Vagina (tissue), 2 donors: ENCODE measurements around the gene LDLRAD4. TPM values are rescaled to one million over a fixed set of nuclear protein-coding genes. Genes with fewer than 3 reads are reported as not detected.

ENCODE experiments used
- DNase-seq, 2 donors: peaks; one replicate each; pipeline ENCODE4 v3.0.0-alpha.2; 2017; ENCODE audit errors: extremely low spot score in 2 of 2
- H3K27ac ChIP-seq: fragments of 200-600 bp; sonication (generic); one replicate; pipeline ENCODE4 v1.5.1; 2019
- H3K27me3 ChIP-seq: fragments of 200-600 bp; sonication (generic); one replicate; pipeline ENCODE4 v1.5.1; 2019
- H3K36me3 ChIP-seq, 2 donors: fragments of 200-600 bp; sonication (generic); one replicate each; pipeline ENCODE4 v1.5.1; 2017 to 2019
- H3K4me1 ChIP-seq: fragments of 200-600 bp; sonication (generic); one replicate; pipeline ENCODE4 v1.5.1; 2019
- H3K4me3 ChIP-seq, 2 donors: fragments of 200-600 bp; sonication (generic); 1 replicate in 1 of 2; 2 replicates in 1 of 2; pipeline ENCODE4 v1.5.1; 2016 to 2019
- H3K9me3 ChIP-seq: fragments of 200-600 bp; sonication (generic); one replicate; pipeline ENCODE4 v1.5.1; 2019
- POLR2A ChIP-seq, 2 donors: fragments of 450-650 bp; IDR thresholded peaks; one replicate each; pipeline ENCODE4 v1.6.1; 2017; ENCODE audit warnings: antibody characterized with exemption in 2 of 2, mild to moderate bottlenecking in 2 of 2, moderate library complexity in 2 of 2
- POLR2AphosphoS5 ChIP-seq, 2 donors: sonication (generic); formaldehyde crosslinking; IDR thresholded peaks; one replicate each; pipeline ENCODE4 v1.9.0; 2017; ENCODE audit warnings: antibody characterized with exemption in 2 of 2, mild to moderate bottlenecking in 2 of 2, low read depth in 1 of 2; ENCODE audit not compliant: insufficient read depth in 1 of 2
- intact Hi-C: fragments of 100-400 bp; cut with DNase I; formaldehyde crosslinking; loops from one replicate; pipeline ENCODE4 v1.15.1; 2023
- total RNA-seq: library from RNA; depleted of rRNA; stranded (reverse); fragments of >200 nt; gene quantifications from one replicate; pipeline ENCODE4 v1.2.3, GENCODE V29; 2016
- TF ChIP-seq, protein P1 (sequence below), 3 experiments: fragments of 450-650 bp in 2 of 3; fragments of 200-600 bp in 1 of 3; sonication (generic) in 1 of 3; IDR thresholded peaks; one replicate each; pipeline ENCODE4 v1.5.1; 2017 to 2019; ENCODE audit warnings: antibody characterized with exemption in 3 of 3, mild to moderate bottlenecking in 2 of 3, moderate library complexity in 2 of 3

LDLRAD4 gene
- total RNA-seq, 1 donor from 2014 or later: 24.3 TPM

DNA sequence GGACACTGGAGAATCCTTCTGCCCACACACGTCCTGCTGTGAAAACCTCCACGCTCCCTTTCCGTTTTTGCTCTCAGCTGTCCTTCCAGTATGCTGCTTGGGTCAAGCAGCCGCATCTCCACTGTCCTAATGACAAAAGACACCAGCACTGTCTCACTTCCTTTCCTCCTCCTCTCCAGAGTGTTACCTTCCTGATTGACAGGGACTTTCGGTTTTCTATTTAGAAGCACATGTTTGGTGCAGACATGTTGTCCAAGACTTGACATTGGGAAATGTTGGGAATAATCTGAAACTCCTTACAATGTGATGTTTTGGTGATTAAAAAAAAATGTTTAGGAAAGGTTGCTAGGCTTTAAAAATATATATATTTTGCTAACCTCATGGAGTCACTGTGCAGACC lies 281.2 kb downstream of the LDLRAD4 start:
- no peaks in the 10 kb centered on the region for H3K27me3 ChIP-seq
- no peaks in the 10 kb centered on the region for H3K36me3 ChIP-seq
- TF ChIP-seq POLR2AphosphoS5 (IDR thresholded peaks at IDR 0.05; ENCODE audit: insufficient read depth in 1 of 2, low read depth in 1 of 2) (no peak), POLR2A (IDR thresholded peaks at IDR 0.05) (no peak)
- TF ChIP-seq, protein P1, sequence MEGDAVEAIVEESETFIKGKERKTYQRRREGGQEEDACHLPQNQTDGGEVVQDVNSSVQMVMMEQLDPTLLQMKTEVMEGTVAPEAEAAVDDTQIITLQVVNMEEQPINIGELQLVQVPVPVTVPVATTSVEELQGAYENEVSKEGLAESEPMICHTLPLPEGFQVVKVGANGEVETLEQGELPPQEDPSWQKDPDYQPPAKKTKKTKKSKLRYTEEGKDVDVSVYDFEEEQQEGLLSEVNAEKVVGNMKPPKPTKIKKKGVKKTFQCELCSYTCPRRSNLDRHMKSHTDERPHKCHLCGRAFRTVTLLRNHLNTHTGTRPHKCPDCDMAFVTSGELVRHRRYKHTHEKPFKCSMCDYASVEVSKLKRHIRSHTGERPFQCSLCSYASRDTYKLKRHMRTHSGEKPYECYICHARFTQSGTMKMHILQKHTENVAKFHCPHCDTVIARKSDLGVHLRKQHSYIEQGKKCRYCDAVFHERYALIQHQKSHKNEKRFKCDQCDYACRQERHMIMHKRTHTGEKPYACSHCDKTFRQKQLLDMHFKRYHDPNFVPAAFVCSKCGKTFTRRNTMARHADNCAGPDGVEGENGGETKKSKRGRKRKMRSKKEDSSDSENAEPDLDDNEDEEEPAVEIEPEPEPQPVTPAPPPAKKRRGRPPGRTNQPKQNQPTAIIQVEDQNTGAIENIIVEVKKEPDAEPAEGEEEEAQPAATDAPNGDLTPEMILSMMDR (IDR thresholded peaks at IDR 0.05): no peak
- H3K4me1 ChIP-seq: peaks cover 31% of the 10 kb centered on the region
- no peaks in the 10 kb centered on the region for H3K9me3 ChIP-seq
- no peak overlapping the region for H3K27ac ChIP-seq
- no peak overlapping the region for H3K4me3 ChIP-seq
- no peak for DNase-seq
- intact Hi-C loops: loop anchor here (10.0 kb wide), 1 partner anchor 65 kb away; no protein-coding TSS in a partner anchor

DNA sequence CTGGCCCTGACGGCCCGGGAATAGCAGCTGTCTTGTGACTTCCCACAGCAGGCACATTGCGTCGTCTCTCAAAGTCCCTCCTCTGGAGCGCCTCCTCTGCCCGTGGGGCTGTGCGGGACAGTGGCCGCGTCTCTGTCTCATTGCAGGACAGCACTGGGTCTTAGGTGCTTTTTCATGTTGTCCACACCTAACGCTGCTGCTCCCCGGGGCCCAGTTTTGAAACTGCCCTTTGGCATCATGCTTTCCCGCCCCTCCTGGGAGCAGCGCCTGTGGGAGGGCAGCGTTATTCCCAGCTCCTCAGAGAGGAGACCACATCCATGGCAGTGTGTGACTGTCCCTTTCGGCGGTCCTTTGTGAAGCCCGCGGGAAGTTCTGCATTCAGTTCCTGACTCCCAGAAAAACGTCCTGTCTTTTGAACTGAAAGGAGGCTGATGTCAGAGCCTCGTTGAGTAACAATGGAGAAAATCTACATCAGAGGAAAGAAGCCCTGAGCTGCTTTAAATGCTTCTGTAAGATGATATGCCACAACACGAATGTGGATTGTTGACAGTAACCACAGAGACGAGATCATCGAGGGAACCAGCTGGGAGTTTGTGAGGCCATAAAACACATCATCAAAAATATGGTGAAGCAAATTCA lies 281.8 kb downstream of the LDLRAD4 start:
- no peak for DNase-seq
- Histone ChIP-seq H3K27ac (peak overlapping the region; percentile 38), H3K9me3 (no peaks in the 10 kb centered on the region), H3K4me1 (peaks cover 31% of the 10 kb centered on the region), H3K27me3 (no peaks in the 10 kb centered on the region), H3K4me3 (peak overlapping the region; percentile 1 to 14), H3K36me3 (no peaks in the 10 kb centered on the region)
- intact Hi-C loops: no loop called here
- TF ChIP-seq POLR2AphosphoS5 (IDR thresholded peaks at IDR 0.05; ENCODE audit: insufficient read depth in 1 of 2, low read depth in 1 of 2): peak in 1 of 2 donors; percentile 45
- no peak for TF ChIP-seq POLR2A (IDR thresholded peaks at IDR 0.05)
- TF ChIP-seq, protein P1 (IDR thresholded peaks at IDR 0.05): no peak

DNA sequence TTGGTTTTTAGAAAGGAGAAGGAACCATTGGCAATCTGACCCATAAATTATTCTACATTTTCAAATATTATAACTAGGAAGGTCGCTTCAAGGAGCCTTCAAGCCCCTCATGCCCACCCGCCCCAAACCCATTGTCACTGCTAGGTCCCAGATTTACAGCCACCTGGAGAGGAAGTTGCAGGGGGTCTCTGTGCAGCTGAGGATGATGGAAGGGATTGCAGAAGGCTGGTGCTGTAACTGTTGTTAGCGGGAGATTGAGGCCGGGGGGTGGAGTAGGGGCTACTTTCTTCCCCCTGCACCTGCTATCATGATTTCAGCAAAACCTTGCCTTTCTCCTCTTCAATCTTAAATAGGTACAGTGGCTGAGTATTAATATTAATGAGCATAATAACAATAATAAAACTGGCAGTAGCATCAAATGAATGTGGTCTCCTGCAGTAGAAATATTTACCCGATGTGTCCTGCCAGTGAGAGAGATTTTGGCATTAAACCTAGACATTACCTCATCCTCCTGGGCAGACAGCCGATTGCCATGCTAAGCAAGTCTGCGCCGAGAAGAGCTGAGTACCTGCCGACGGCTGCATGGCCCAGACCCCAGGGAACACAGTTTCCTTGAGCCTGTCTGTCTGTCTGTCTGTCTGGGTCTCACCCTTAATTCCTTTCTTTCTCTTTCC lies 282.4 kb downstream of the LDLRAD4 start:
- no peaks in the 10 kb centered on the region for H3K27me3 ChIP-seq
- intact Hi-C loops: no loop called here
- no peak overlapping the region for H3K27ac ChIP-seq
- no peak for TF ChIP-seq POLR2AphosphoS5 (IDR thresholded peaks at IDR 0.05; ENCODE audit: insufficient read depth in 1 of 2, low read depth in 1 of 2)
- TF ChIP-seq, protein P1 (IDR thresholded peaks at IDR 0.05): no peak
- DNase-seq: no peak
- H3K9me3 ChIP-seq: no peaks in the 10 kb centered on the region
- H3K36me3 ChIP-seq: no peaks in the 10 kb centered on the region
- H3K4me3 ChIP-seq: peak overlapping the region in 1 of 2 donors; percentile 10
- peaks cover 31% of the 10 kb centered on the region for H3K4me1 ChIP-seq

DNA sequence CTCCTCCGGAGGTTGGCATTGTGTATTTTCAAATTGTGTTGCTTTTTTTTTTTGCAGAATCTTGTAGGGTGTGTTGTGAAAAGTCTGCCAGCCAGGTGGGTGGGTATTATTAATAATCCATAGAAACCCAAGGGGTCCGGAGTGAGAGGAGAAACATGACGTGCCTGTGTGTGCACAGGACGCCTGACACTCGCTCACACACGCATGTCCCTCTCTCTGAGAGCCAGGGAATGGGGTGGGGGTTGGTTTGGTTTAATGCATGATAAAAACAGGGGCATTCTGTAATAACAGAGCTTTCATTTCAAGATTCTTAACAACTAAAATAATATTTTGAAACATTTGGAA lies 283.0 kb downstream of the LDLRAD4 start:
- H3K4me3 ChIP-seq: peak overlapping the region in 1 of 2 donors; percentile 10
- no peaks in the 10 kb centered on the region for H3K36me3 ChIP-seq
- no peaks in the 10 kb centered on the region for H3K27me3 ChIP-seq
- TF ChIP-seq, protein P1 (IDR thresholded peaks at IDR 0.05): no peak
- no peak for TF ChIP-seq POLR2A (IDR thresholded peaks at IDR 0.05)
- TF ChIP-seq POLR2AphosphoS5 (IDR thresholded peaks at IDR 0.05; ENCODE audit: insufficient read depth in 1 of 2, low read depth in 1 of 2): no peak
- no peaks in the 10 kb centered on the region for H3K9me3 ChIP-seq
- DNase-seq: no peak
- intact Hi-C loops: no loop called here
- H3K4me1 ChIP-seq: peaks cover 31% of the 10 kb centered on the region
- H3K27ac ChIP-seq: no peak overlapping the region

DNA sequence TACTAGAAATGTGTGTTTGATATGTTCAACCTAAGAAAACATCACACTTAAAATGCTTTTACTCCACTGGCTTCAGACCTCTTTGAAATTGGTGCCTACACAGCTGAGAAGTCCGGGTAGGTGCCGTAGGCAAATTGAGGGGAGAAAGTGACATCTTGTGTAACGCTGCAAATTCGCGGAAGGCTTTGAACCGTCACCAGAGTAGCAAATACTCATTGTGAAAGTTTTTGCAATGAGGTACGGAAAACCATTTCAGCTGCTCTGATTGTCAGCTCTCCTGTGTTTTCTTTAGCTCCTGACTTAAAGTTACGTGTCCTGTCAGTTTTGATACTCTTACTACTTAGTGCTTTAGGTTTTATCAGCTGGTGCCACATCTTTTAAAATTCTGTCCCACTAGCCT lies 283.3 kb downstream of the LDLRAD4 start:
- no peaks in the 10 kb centered on the region for H3K9me3 ChIP-seq
- TF ChIP-seq POLR2AphosphoS5 (IDR thresholded peaks at IDR 0.05; ENCODE audit: insufficient read depth in 1 of 2, low read depth in 1 of 2) (no peak), POLR2A (IDR thresholded peaks at IDR 0.05) (no peak)
- TF ChIP-seq, protein P1 (IDR thresholded peaks at IDR 0.05): no peak
- intact Hi-C loops: no loop called here
- no peak overlapping the region for H3K27ac ChIP-seq
- DNase-seq: no peak
- peaks cover 31% of the 10 kb centered on the region for H3K4me1 ChIP-seq
- H3K4me3 ChIP-seq: no peak overlapping the region
- no peaks in the 10 kb centered on the region for H3K36me3 ChIP-seq
- H3K27me3 ChIP-seq: no peaks in the 10 kb centered on the region
